Psoas muscle (tissue), 8 donors: ENCODE data around the gene PLCD3. TPM values are rescaled to one million over a fixed set of nuclear protein-coding genes. Genes with fewer than 3 reads are reported as not detected.

Experiments used
- ATAC-seq, 4 donors: fragments of 200-7000 bp; cut with Tn5 transposase; one replicate each; pipeline ENCODE4 v1.9.1; 2020; ENCODE audit warnings: moderate library complexity in 3 of 4, mild to moderate bottlenecking in 2 of 4
- DNase-seq, 2 donors: peaks; one replicate each; pipeline ENCODE4 v3.0.0-alpha.2; 2020
- H3K27ac ChIP-seq: fragments of 200-600 bp; one replicate; pipeline ENCODE4 v1.8.0; 2022
- H3K27me3 ChIP-seq, 3 donors: fragments of 200-600 bp in 1 of 3; one replicate each; pipeline versions ENCODE4 v1.6.1 to v1.8.0; 2013 to 2022; ENCODE audit warnings: low read length in 2 of 3, mild to moderate bottlenecking in 2 of 3, moderate library complexity in 1 of 3; ENCODE audit not compliant: insufficient read depth in 3 of 3
- H3K36me3 ChIP-seq, 2 donors: fragments of 200-600 bp in 1 of 2; one replicate each; pipeline versions ENCODE4 v1.6.1 to v1.8.0; 2013 to 2022; ENCODE audit warnings: low read depth in 1 of 2, mild to moderate bottlenecking in 1 of 2, moderate library complexity in 1 of 2; ENCODE audit not compliant: insufficient read depth in 1 of 2
- H3K4me1 ChIP-seq: fragments of 200-600 bp; one replicate; pipeline ENCODE4 v1.8.0; 2022
- H3K4me3 ChIP-seq: fragments of 200-600 bp; one replicate; pipeline ENCODE4 v1.8.0; 2022; ENCODE audit warnings: mild to moderate bottlenecking
- H3K9me3 ChIP-seq: fragments of 200-600 bp; one replicate; pipeline ENCODE4 v1.8.0; 2022
- WGBS, 3 donors: extraction: QIAGEN DNeasy Blood & Tissue Kit; methylation state at CpG; one replicate each; pipeline versions ENCODE4 v1.1.6 to v1.1.7; 2013; 5-methylcytosine and 5-hydroxymethylcytosine counted together
- intact Hi-C, 2 donors: fragments of 100-400 bp; cut with DNase I; formaldehyde crosslinking; loops; one replicate each; pipeline versions ENCODE4 v1.11.0 to v1.14.2; 2022
- polyA plus RNA-seq, 3 donors: library from polyadenylated mRNA; stranded (reverse); fragments of 200-250 nt; gene quantifications; one replicate each; pipeline ENCODE4 v1.2.3, GENCODE V29; 2013
- total RNA-seq, 4 donors: library from RNA; stranded (reverse); fragmentation: NEBNext Ultra II Directional in 2 of 4; extraction: Animal tissue kit (Norgen Biotek cat#: 25700) in 2 of 4; gene quantifications; one replicate each; pipeline versions ENCODE4 v1.2.1 to v1.2.4, GENCODE V29; 2021 to 2023
- TF ChIP-seq, protein P1 (sequence below): fragments of 200-600 bp; IDR thresholded peaks from one replicate; pipeline ENCODE4 v1.8.0; 2022; ENCODE audit warnings: antibody characterized with exemption
- donor health status: healthy with polysubstance abuse.
- donor health status: DM: no; HTN: no; CAD: no; lungs with moderate emphysema.
- donor health status: Bipolar disorder and iron deficiency.
- donor health status: healthy.
- donor health status: DM: yes; HTN: yes; CAD: no.
- donor health status: DM: no; HTN: no; CAD: no.
- donor health status: DM: no; HTN: no; CAD: no.
- donor health status: DM: yes; HTN: yes; CAD: no.

The PLCD3 gene
- total and polyA plus RNA-seq, 7 donors, result 57.0 to 217 (median 167) TPM

DNA sequence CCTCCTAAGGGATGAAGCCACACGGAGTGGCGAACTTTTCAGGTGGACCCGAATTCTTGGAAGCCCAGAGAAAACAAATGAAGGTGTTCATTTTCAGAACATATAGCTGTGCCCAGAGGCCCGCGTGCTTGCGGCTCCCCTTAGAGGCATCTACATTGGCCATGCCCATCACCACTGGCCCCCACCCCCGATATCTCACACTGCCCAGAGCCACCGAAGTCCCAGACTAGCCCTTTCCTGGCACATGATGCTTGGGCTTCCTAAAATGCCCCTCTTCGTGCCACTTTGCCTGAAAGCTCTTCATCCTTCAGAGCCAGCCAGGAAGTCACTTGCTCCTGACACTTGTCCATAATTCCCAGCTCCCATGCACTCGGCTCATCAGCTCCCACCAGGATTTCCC, 13.9 kb upstream of the PLCD3 start:
- TF ChIP-seq, protein P1, sequence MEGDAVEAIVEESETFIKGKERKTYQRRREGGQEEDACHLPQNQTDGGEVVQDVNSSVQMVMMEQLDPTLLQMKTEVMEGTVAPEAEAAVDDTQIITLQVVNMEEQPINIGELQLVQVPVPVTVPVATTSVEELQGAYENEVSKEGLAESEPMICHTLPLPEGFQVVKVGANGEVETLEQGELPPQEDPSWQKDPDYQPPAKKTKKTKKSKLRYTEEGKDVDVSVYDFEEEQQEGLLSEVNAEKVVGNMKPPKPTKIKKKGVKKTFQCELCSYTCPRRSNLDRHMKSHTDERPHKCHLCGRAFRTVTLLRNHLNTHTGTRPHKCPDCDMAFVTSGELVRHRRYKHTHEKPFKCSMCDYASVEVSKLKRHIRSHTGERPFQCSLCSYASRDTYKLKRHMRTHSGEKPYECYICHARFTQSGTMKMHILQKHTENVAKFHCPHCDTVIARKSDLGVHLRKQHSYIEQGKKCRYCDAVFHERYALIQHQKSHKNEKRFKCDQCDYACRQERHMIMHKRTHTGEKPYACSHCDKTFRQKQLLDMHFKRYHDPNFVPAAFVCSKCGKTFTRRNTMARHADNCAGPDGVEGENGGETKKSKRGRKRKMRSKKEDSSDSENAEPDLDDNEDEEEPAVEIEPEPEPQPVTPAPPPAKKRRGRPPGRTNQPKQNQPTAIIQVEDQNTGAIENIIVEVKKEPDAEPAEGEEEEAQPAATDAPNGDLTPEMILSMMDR, result no peak
- DNase-seq (peak in 1 of 2 donors; percentile 63), ATAC-seq (no peak)
- Histone ChIP-seq H3K4me3 (peak overlapping the region; percentile 76), H3K4me1 (peaks cover 16% of the 10 kb centered on the region), H3K36me3 (no peaks in the 10 kb centered on the region), H3K27me3 (no peaks in the 10 kb centered on the region), H3K27ac (peak overlapping the region; percentile 97), H3K9me3 (no peaks in the 10 kb centered on the region)
- intact Hi-C loops, result no loop called here
- WGBS, 3 donors, result 75 to 80% (median 79%) methylated on average over 10 of the region's 10 CpGs

DNA sequence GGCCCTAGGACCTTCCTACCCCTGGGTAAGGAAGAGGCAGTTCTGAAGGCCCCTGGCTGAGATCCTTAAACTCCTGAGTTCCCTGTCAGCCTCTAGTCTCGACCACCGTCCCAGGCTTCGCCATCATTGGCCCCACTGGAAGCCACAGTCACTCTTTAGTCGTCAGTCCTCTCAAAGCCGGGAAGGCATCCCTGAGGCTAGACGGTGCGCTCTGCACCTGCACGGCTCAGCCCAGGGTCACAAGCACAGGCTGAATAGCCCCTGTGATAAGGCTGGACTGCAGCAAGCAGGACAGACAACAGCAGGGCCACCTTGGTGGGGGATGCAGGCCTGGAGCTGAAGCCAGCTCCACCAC, 12.7 kb upstream of the PLCD3 start:
- peak overlapping the region; percentile 63 for H3K4me3 ChIP-seq
- ATAC-seq (no peak), DNase-seq (peak in 1 of 2 donors; percentile 56)
- TF ChIP-seq, protein P1, result no peak
- intact Hi-C loops, result no loop called here
- H3K36me3 ChIP-seq, result no peaks in the 10 kb centered on the region
- H3K9me3 ChIP-seq, result no peaks in the 10 kb centered on the region
- H3K27me3 ChIP-seq, result no peaks in the 10 kb centered on the region
- H3K27ac ChIP-seq, result peak overlapping the region; percentile 88
- peaks cover 10% of the 10 kb centered on the region for H3K4me1 ChIP-seq
- 64 to 72% (median 65%) methylated on average over 8 of the region's 8 CpGs for WGBS, 3 donors

DNA sequence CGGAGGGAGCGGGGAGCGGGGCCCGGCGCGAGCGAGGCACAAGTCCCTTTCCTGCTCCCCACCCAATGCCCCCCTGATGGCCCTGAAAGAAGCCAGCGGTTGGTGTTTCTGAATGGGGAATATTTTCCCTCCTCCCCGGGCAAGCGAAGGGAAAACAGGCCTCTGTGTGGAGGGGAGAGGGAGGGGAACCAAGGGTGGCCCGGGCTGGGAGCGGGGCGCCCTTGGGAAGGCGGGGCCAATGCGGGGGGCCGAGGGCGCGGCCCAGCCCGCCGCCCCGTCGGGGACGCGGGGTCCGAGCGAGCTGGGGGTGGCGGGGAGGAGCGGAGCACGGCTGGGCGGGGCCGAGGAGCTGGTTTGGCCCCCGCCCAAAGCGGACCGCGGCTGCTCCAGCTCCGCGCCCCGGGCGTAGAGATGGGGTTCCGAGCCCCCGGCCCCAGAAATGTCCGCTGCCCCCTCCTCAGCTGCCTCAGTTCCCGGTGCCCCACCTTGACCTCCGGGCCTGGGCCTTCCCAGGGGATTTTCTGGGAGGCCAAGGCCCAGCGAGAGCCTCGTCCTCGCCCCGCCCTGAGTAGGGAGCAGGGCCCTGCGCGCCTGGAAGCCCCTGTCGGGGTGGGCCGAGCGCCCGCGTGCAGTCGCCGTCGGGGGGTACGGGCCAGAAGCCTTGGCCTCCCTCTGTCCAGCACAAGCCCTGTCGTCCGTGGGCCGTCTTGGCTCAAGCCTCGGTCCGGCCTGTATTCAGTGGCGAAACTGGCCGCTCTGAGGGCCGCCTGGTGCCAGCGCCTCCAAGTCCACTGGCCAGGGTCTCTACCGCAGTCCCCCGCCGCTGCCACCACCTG, 12.1 kb upstream of the PLCD3 start:
- Histone ChIP-seq H3K36me3 (no peaks in the 10 kb centered on the region), H3K4me3 (peak overlapping the region; percentile 63), H3K27ac (peak overlapping the region; percentile 88), H3K9me3 (no peaks in the 10 kb centered on the region), H3K4me1 (peaks cover 10% of the 10 kb centered on the region), H3K27me3 (no peaks in the 10 kb centered on the region)
- ATAC-seq (peak in 3 of 4 donors; percentile 10 to 13 (median 12)), DNase-seq (peak; percentile 74 to 81)
- TF ChIP-seq, protein P1, result no peak
- intact Hi-C loops, result no loop called here
- 7 to 17% (median 9%) methylated on average over 50 to 71 of the region's 71 CpGs for WGBS, 3 donors

DNA sequence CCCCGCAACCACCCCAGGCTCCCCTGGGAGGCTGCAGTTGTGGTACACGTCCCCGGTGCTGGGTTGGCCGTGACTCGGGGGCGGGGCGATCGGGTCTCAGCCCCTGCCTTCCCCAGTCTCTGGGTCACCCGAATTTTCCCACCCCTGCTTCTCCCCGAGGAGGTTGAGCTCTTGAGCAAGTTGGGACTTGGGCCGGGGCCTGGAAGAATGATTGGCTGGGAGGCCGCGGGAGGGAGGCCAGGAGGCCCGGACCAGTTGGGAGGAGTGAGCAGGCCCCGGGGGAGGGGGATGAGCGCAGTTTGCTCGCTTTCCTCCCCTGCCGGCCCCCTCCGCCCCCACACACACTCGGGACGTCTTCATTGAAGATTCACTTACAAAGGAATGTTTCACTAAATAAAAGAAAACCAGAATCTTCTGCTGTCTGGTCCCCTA, 11.5 kb upstream of the PLCD3 start:
- H3K9me3 ChIP-seq, result no peaks in the 10 kb centered on the region
- no peaks in the 10 kb centered on the region for H3K27me3 ChIP-seq
- peak overlapping the region; percentile 63 for H3K4me3 ChIP-seq
- TF ChIP-seq, protein P1, result no peak
- DNase-seq (peak; percentile 94 to 96), ATAC-seq (peak in 3 of 4 donors; percentile 18 to 26 (median 20))
- peak overlapping the region; percentile 88 for H3K27ac ChIP-seq
- peaks cover 10% of the 10 kb centered on the region for H3K4me1 ChIP-seq
- H3K36me3 ChIP-seq, result no peaks in the 10 kb centered on the region
- intact Hi-C loops, result no loop called here
- WGBS, 3 donors, result 4 to 7% (median 7%) methylated on average over 19 to 21 of the region's 21 CpGs
